ENCODE measurements around the gene SRSF11. TPM values are rescaled to one million over a fixed set of nuclear protein-coding genes. Genes with fewer than 3 reads are reported as not detected.
"Not testable (repeated sequence)": the region's sequence is repeated elsewhere in the genome, so short reads cannot be mapped to it uniquely, and the experiment has no call there.

Gene SRSF11
- total RNA-seq, 3 donors from 2014 or later (not counting 1 experiment from before 2014, with no cell fraction given), result 347 to 374 (median 359) TPM

DNA sequence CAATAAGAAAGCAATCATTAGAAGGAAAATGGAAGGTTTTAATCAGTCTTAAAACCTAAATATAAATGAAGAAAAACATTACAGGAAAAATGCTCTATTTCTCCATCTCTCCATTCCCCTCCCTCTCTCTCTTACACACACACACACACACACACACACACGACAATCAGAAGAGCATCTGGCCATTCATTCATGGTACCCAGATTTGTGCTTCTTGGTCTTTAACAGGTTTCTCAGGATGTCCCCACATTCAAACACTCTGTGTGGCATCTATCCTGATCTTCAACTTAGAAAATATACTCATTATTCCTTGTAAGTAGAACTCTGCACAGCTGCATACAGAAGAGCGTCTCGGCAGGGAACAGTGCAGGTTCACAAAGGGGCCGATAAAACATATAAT is 16.6 kb upstream of the SRSF11 start:
- H3K9me3 ChIP-seq (ENCODE audit: control insufficient read depth, insufficient read depth, low read length), result no peaks in the 10 kb centered on the region
- no peaks in the 10 kb centered on the region for H3K27me3 ChIP-seq (ENCODE audit: control insufficient read depth, insufficient read depth, low read length)
- TF ChIP-seq, protein P1, sequence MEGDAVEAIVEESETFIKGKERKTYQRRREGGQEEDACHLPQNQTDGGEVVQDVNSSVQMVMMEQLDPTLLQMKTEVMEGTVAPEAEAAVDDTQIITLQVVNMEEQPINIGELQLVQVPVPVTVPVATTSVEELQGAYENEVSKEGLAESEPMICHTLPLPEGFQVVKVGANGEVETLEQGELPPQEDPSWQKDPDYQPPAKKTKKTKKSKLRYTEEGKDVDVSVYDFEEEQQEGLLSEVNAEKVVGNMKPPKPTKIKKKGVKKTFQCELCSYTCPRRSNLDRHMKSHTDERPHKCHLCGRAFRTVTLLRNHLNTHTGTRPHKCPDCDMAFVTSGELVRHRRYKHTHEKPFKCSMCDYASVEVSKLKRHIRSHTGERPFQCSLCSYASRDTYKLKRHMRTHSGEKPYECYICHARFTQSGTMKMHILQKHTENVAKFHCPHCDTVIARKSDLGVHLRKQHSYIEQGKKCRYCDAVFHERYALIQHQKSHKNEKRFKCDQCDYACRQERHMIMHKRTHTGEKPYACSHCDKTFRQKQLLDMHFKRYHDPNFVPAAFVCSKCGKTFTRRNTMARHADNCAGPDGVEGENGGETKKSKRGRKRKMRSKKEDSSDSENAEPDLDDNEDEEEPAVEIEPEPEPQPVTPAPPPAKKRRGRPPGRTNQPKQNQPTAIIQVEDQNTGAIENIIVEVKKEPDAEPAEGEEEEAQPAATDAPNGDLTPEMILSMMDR (IDR thresholded peaks at IDR 0.05), result no peak
- Mint-ChIP-seq H3K4me3 (peak overlapping the region; percentile 97), H3K4me1 (peaks cover 44 to 57% of the 10 kb centered on the region in 2 donors), H3K9me3 (no peaks in the 10 kb centered on the region), H3K27me3 (ENCODE audit: low read depth in 2 of 2) (no peaks in the 10 kb centered on the region), H3K36me3 (no peaks in the 10 kb centered on the region), H3K27ac (peak overlapping the region; percentile 98 to 99)
- intact Hi-C loops (cut with micrococcal nuclease), result no loop called here
- H3K4me1 ChIP-seq (ENCODE audit: control insufficient read depth, insufficient read depth, low read length), result peaks cover 21% of the 10 kb centered on the region
- H3K4me3 ChIP-seq (ENCODE audit: low read length), result peak overlapping the region; percentile 58
- no peaks in the 10 kb centered on the region for H3K36me3 ChIP-seq (ENCODE audit: control insufficient read depth, insufficient read depth, low read length)
- WGBS (ENCODE audit: insufficient coverage), result 5% methylated on average over 4 of the region's 4 CpGs
- H3K27ac ChIP-seq (ENCODE audit: low read length), result peak overlapping the region; percentile 88
- ATAC-seq (no peak), DNase-seq (no peak)

DNA sequence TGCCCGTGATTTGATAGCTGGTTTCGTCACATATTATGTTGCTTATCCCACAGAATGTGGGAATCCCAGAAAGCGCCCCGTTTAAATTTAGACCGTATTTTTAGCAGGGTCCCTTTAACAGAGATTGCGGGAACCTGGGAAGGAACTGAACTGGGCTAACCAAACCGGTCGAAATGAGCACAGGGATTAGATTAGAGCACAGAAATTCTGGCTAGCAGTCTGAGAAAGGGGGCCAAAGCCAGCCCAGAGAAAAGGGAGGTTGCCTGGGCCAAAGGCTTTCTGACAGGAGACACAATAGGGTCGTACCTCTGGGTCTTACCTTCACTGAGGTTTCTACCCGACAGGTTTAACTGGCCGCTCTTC is 16.1 kb upstream of the SRSF11 start:
- Histone ChIP-seq H3K4me3 (ENCODE audit: low read length) (peak overlapping the region; percentile 58), H3K27ac (ENCODE audit: low read length) (peak overlapping the region; percentile 88), H3K4me1 (ENCODE audit: control insufficient read depth, insufficient read depth, low read length) (peaks cover 21% of the 10 kb centered on the region), H3K27me3 (ENCODE audit: control insufficient read depth, insufficient read depth, low read length) (no peaks in the 10 kb centered on the region), H3K9me3 (ENCODE audit: control insufficient read depth, insufficient read depth, low read length) (no peaks in the 10 kb centered on the region), H3K36me3 (ENCODE audit: control insufficient read depth, insufficient read depth, low read length) (no peaks in the 10 kb centered on the region)
- H3K36me3 Mint-ChIP-seq, result no peaks in the 10 kb centered on the region
- no peaks in the 10 kb centered on the region for H3K9me3 Mint-ChIP-seq
- peaks cover 44 to 59% of the 10 kb centered on the region in 2 donors for H3K4me1 Mint-ChIP-seq
- intact Hi-C loops (cut with micrococcal nuclease), result loop anchor here (1.0 to 5.0 kb wide), 4 partner anchors 16 to 876 kb away; partner anchors contain the start of genes ANKRD13C, CTH, SRSF11 and ZRANB2
- DNase-seq (no peak), ATAC-seq (peak in 2 of 3 donors; percentile 30 to 31)
- H3K27ac Mint-ChIP-seq, result peak overlapping the region; percentile 98 to 99
- H3K4me3 Mint-ChIP-seq, result peak overlapping the region; percentile 97
- no peaks in the 10 kb centered on the region for H3K27me3 Mint-ChIP-seq (ENCODE audit: low read depth in 2 of 2)
- TF ChIP-seq, protein P1 (IDR thresholded peaks at IDR 0.05), result no peak
- WGBS (ENCODE audit: insufficient coverage), result under 1% methylated on average over 11 of the region's 11 CpGs

DNA sequence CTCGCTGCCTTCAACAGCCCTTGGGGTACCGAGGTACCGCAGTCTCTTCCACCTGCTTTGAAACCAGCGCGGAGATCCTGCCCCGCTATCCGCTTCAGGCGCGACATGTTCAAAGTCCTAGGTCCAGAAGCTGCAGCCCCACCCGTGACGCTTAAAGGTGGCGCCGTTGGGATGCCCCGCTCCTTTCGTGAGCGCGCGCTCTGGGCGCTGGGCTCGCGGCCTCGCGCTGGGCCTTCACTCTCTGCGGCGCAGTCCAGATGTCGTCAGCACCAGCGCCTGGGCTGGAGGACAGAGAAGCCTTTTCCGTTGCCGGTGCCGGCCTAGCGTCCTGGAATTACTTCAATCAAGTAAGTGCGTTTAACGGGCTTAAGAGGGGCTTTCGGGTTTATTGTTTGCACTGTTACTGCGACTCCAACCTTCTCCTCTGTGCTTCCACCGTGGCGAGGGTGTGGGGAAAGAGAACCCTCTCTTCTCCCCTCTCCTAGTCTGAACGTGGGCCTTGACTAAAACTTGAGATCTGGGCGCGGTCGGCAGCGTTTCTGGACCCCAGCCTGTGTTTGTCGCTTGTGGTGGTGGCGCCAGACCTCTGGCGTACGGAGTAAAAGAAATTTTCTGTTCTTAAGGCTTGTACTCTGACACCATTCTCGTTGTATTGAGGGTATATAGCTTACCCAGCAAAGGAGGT is 15.6 kb upstream of the SRSF11 start, which contains the start of gene LRRC40:
LRRC40 (minus strand) TSS at position 146 of the 685 bp plus-strand sequence; CDS start at position 107, 39 bp downstream.
- peak within 1 kb of the TSS; percentile 97 for H3K4me3 Mint-ChIP-seq
- peak within 1 kb of the TSS; percentile 88 for H3K27ac ChIP-seq (ENCODE audit: low read length)
- H3K9me3 Mint-ChIP-seq, result no peaks in the 10 kb centered on the region
- H3K4me3 ChIP-seq (ENCODE audit: low read length), result peak within 1 kb of the TSS; percentile 58
- ATAC-seq (peak; percentile 96 to 100 (median 97)), DNase-seq (peak; percentile 97 to 98)
- intact Hi-C loops (cut with micrococcal nuclease), result loop anchor here (1.0 to 5.0 kb wide), 4 partner anchors 16 to 876 kb away; partner anchors contain the start of genes ANKRD13C, CTH, SRSF11 and ZRANB2
- no peaks in the 10 kb centered on the region for H3K27me3 ChIP-seq (ENCODE audit: control insufficient read depth, insufficient read depth, low read length)
- H3K27me3 Mint-ChIP-seq (ENCODE audit: low read depth in 2 of 2), result no peaks in the 10 kb centered on the region
- H3K36me3 Mint-ChIP-seq, result no peaks in the 10 kb centered on the region
- H3K9me3 ChIP-seq (ENCODE audit: control insufficient read depth, insufficient read depth, low read length), result no peaks in the 10 kb centered on the region
- TF ChIP-seq, protein P1 (IDR thresholded peaks at IDR 0.05), result no peak
- H3K27ac Mint-ChIP-seq, result peak within 1 kb of the TSS; percentile 98 to 99
- H3K36me3 ChIP-seq (ENCODE audit: control insufficient read depth, insufficient read depth, low read length), result peaks cover 4% of the 10 kb centered on the region
- under 1% methylated on average over 45 of the region's 47 CpGs for WGBS (ENCODE audit: insufficient coverage)
- peaks cover 21% of the 10 kb centered on the region for H3K4me1 ChIP-seq (ENCODE audit: control insufficient read depth, insufficient read depth, low read length)
- peaks cover 41 to 61% of the 10 kb centered on the region in 2 donors for H3K4me1 Mint-ChIP-seq

DNA sequence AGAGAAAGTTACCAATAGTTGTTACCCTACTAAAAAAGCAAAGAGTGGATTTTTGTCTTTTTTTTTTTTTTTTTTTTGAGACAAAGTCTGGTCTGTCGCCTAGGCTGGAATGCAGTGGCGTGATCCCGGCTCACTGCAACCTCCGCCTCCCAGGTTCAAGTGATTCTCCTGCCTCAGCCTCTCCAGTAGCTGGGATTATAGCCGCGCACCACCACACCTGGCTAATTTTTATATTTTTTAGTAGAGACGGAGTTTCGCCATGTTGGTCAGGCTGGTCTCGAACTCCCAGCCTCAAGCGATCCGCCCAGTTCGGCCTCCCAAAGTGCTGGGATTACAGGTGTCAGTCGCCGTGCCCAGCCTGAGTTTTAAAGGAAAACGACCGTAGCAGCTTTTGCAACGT is 14.3 kb upstream of the SRSF11 start:
- H3K27me3 Mint-ChIP-seq (ENCODE audit: low read depth in 2 of 2); H3K4me3 ChIP-seq (ENCODE audit: low read length); ATAC-seq; H3K9me3 Mint-ChIP-seq; H3K36me3 Mint-ChIP-seq; H3K36me3 ChIP-seq (ENCODE audit: control insufficient read depth, insufficient read depth, low read length); H3K27me3 ChIP-seq (ENCODE audit: control insufficient read depth, insufficient read depth, low read length); DNase-seq; H3K9me3 ChIP-seq (ENCODE audit: control insufficient read depth, insufficient read depth, low read length): not testable (repeated sequence)
- H3K4me1 ChIP-seq (ENCODE audit: control insufficient read depth, insufficient read depth, low read length), result peaks cover 21% of the 10 kb centered on the region
- Mint-ChIP-seq H3K4me1 (peaks cover 39 to 61% of the 10 kb centered on the region in 2 donors), H3K4me3 (peak overlapping the region; percentile 97), H3K27ac (peak overlapping the region; percentile 98 to 99)
- intact Hi-C loops (cut with micrococcal nuclease), result loop anchor here (5.0 kb wide), 1 partner anchor 145 kb away; the partner anchor contains the start of gene ANKRD13C
- 94% methylated on average over 17 of the region's 17 CpGs for WGBS (ENCODE audit: insufficient coverage)
- H3K27ac ChIP-seq (ENCODE audit: low read length), result peak overlapping the region; percentile 88
